ENCODE results near the gene SWT1. TPM values are rescaled to one million over a fixed set of nuclear protein-coding genes. Genes with fewer than 3 reads are reported as not detected.

SWT1 gene
- total and polyA plus RNA-seq, 2 experiments from 2014 or later: 3.4 to 9.5 TPM

- no peak overlapping the region for H2AFZ ChIP-seq
- TF ChIP-seq EZH2phosphoT487 (IDR thresholded peaks at IDR 0.05; ENCODE audit: low read depth, severe bottlenecking, unreplicated experiment) (no peak), EZH2 (IDR thresholded peaks at IDR 0.05; ENCODE audit: borderline replicate concordance) (no peak)
- TF ChIP-seq, protein P1, sequence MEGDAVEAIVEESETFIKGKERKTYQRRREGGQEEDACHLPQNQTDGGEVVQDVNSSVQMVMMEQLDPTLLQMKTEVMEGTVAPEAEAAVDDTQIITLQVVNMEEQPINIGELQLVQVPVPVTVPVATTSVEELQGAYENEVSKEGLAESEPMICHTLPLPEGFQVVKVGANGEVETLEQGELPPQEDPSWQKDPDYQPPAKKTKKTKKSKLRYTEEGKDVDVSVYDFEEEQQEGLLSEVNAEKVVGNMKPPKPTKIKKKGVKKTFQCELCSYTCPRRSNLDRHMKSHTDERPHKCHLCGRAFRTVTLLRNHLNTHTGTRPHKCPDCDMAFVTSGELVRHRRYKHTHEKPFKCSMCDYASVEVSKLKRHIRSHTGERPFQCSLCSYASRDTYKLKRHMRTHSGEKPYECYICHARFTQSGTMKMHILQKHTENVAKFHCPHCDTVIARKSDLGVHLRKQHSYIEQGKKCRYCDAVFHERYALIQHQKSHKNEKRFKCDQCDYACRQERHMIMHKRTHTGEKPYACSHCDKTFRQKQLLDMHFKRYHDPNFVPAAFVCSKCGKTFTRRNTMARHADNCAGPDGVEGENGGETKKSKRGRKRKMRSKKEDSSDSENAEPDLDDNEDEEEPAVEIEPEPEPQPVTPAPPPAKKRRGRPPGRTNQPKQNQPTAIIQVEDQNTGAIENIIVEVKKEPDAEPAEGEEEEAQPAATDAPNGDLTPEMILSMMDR (IDR thresholded peaks at IDR 0.05; ENCODE audit: poor library complexity): no peak
- no peaks in the 10 kb centered on the region for H3K9me3 ChIP-seq (ENCODE audit: low read depth)
- H4K20me1 ChIP-seq (ENCODE audit: insufficient read depth, poor library complexity, severe bottlenecking): no peaks in the 10 kb centered on the region
- H3K36me3 ChIP-seq (replicated peaks; ENCODE audit: insufficient read depth, low read depth): no peaks in the 10 kb centered on the region
- WGBS (ENCODE audit: low lambda C conversion rate, missing lambda C conversion rate): 90% methylated on average over 3 of the region's 3 CpGs
- H3K9me2 ChIP-seq (replicated peaks; ENCODE audit: insufficient read depth): no peaks in the 10 kb centered on the region
- no peaks in the 10 kb centered on the region for H3K4me1 ChIP-seq (ENCODE audit: insufficient read depth)
- no peaks in the 10 kb centered on the region for H3K27me3 ChIP-seq
- no peaks in the 10 kb centered on the region for H3K79me2 ChIP-seq
- no peak overlapping the region for H3K4me2 ChIP-seq
- DNase-seq (ENCODE audit: low spot score): no peak
- no peak overlapping the region for H3K27ac ChIP-seq
- no peak overlapping the region for H3K4me3 ChIP-seq
Observed at GRCh38 chr1:185267301-185267700, 110.3 kb downstream of the SWT1 start.

DNA sequence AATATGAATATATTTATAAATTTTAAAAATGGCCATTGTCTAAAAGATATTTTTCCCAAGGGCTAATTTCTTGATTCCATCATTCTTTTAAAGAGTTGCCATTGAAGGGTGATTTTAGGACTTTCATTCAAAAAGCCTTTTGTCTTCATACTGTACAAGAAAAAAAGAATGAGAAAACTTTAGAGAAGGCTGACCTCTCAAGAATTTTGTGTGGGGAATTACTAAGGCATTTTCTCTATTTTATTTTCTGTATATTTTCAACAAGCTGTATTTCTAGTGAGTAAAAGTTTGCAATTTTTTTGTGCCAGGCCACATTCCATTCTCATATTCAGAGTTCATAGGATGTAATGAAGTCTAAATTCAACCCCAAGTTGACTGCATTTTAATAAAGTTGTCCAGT, 110.7 kb downstream of the SWT1 start:
- Histone ChIP-seq H3K9me3 (ENCODE audit: low read depth) (no peaks in the 10 kb centered on the region), H3K4me1 (ENCODE audit: insufficient read depth) (no peaks in the 10 kb centered on the region), H3K4me2 (no peak overlapping the region), H3K4me3 (no peak overlapping the region), H3K36me3 (replicated peaks; ENCODE audit: insufficient read depth, low read depth) (no peaks in the 10 kb centered on the region), H3K27me3 (no peaks in the 10 kb centered on the region), H3K79me2 (no peaks in the 10 kb centered on the region), H3K9me2 (replicated peaks; ENCODE audit: insufficient read depth) (no peaks in the 10 kb centered on the region), H2AFZ (no peak overlapping the region), H4K20me1 (ENCODE audit: insufficient read depth, poor library complexity, severe bottlenecking) (no peaks in the 10 kb centered on the region), H3K27ac (no peak overlapping the region)
- DNase-seq (ENCODE audit: low spot score): no peak
- TF ChIP-seq, protein P1 (IDR thresholded peaks at IDR 0.05; ENCODE audit: poor library complexity): no peak
- TF ChIP-seq EZH2 (IDR thresholded peaks at IDR 0.05; ENCODE audit: borderline replicate concordance): no peak
- no peak for TF ChIP-seq EZH2phosphoT487 (IDR thresholded peaks at IDR 0.05; ENCODE audit: low read depth, severe bottlenecking, unreplicated experiment)

DNA sequence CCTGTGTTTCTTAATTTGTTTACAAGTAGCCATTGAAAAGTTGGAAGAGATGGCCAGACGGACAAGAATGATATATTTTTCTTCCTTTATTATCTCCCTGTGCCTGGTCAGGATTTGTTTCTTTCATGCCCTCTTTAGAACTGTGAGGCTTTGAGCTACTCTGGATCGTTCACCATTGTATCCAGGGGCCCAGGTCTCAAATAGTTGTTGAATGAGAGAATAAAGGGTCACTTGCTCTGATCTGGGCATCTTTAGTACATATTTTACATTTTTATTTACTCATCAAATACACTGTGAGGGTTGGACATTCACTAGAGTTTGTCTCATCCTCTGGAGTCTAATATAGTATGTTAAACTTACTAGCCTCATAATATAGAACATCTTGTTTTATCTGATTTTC, 111.4 kb downstream of the SWT1 start:
- 85% methylated on average over 2 of the region's 2 CpGs for WGBS (ENCODE audit: low lambda C conversion rate, missing lambda C conversion rate)

More for the DNA sequence above, 111.4 kb downstream of the SWT1 start:
- H3K4me3 ChIP-seq: no peak overlapping the region
- no peaks in the 10 kb centered on the region for H3K27me3 ChIP-seq
- H3K36me3 ChIP-seq (replicated peaks; ENCODE audit: insufficient read depth, low read depth): no peaks in the 10 kb centered on the region
- no peaks in the 10 kb centered on the region for H3K79me2 ChIP-seq
- no peaks in the 10 kb centered on the region for H4K20me1 ChIP-seq (ENCODE audit: insufficient read depth, poor library complexity, severe bottlenecking)
- H3K4me2 ChIP-seq: no peak overlapping the region
- H3K9me3 ChIP-seq (ENCODE audit: low read depth): no peaks in the 10 kb centered on the region
- H3K4me1 ChIP-seq (ENCODE audit: insufficient read depth): no peaks in the 10 kb centered on the region
- H2AFZ ChIP-seq: no peak overlapping the region
- no peak overlapping the region for H3K27ac ChIP-seq
- no peaks in the 10 kb centered on the region for H3K9me2 ChIP-seq (replicated peaks; ENCODE audit: insufficient read depth)
- TF ChIP-seq EZH2 (IDR thresholded peaks at IDR 0.05; ENCODE audit: borderline replicate concordance): no peak
- no peak for TF ChIP-seq EZH2phosphoT487 (IDR thresholded peaks at IDR 0.05; ENCODE audit: low read depth, severe bottlenecking, unreplicated experiment)
- TF ChIP-seq, protein P1 (IDR thresholded peaks at IDR 0.05; ENCODE audit: poor library complexity): no peak
- DNase-seq (ENCODE audit: low spot score): no peak
